ENCODE data around the gene DEFB129.

DNA sequence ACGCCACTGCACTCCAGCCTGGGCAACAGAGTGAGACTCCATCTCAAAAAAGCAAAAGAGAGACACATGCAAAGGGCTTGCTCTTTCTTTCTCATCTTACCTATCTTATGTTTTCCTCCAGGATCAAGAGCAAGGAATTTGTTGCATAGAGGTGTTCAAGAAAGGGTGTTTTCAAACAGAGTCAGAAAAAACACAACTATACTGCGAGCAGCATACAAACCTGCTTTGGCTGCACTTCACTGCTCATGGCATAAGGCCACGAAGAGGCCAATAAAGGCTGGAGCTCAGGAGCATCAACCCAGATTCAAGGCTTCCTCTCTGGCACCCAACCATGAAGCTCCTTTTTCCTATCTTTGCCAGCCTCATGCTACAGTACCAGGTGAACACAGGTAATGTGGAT, at the start of gene DEFB129:
- no peak for TF ChIP-seq KAT7 (CRISPR knock-in tag; IDR thresholded peaks at IDR 0.05; ENCODE audit: borderline replicate concordance)
- no peak for TF ChIP-seq E2F4 (CRISPR knock-in tag; IDR thresholded peaks at IDR 0.05; ENCODE audit: borderline replicate concordance, low read depth)
- TF ChIP-seq, protein P1, sequence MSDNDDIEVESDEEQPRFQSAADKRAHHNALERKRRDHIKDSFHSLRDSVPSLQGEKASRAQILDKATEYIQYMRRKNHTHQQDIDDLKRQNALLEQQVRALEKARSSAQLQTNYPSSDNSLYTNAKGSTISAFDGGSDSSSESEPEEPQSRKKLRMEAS (CRISPR knock-in tag; IDR thresholded peaks at IDR 0.05), result no peak
- TF ChIP-seq, protein P2, sequence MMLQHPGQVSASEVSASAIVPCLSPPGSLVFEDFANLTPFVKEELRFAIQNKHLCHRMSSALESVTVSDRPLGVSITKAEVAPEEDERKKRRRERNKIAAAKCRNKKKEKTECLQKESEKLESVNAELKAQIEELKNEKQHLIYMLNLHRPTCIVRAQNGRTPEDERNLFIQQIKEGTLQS (CRISPR knock-in tag; conservative IDR thresholded peaks at IDR 0.05), result no peak
- TF ChIP-seq CTCF (IDR thresholded peaks at IDR 0.05), result no peak
- no peak for TF ChIP-seq USF1 (CRISPR knock-in tag; IDR thresholded peaks at IDR 0.05)
- TF ChIP-seq TEAD1 (CRISPR knock-in tag; IDR thresholded peaks at IDR 0.05), result no peak
- TF ChIP-seq IRF2 (CRISPR knock-in tag; IDR thresholded peaks at IDR 0.05; ENCODE audit: borderline replicate concordance, low read depth), result no peak
- no peak for TF ChIP-seq FOXK1 (CRISPR knock-in tag; IDR thresholded peaks at IDR 0.05)
- no peak for TF ChIP-seq E2F5 (CRISPR knock-in tag; IDR thresholded peaks at IDR 0.05)
- no peak for TF ChIP-seq ELF4 (CRISPR knock-in tag; IDR thresholded peaks at IDR 0.05; ENCODE audit: low read depth)
- TF ChIP-seq FOXP1 (CRISPR knock-in tag; IDR thresholded peaks at IDR 0.05; ENCODE audit: borderline replicate concordance), result no peak

Data from WTC11 (cell line).